HepG2 (cell line): ENCODE results near the gene TRAPPC12. TPM values are rescaled to one million over a fixed set of nuclear protein-coding genes. Genes with fewer than 3 reads are reported as not detected.
"Not testable (repeated sequence)": the region's sequence is repeated elsewhere in the genome, so short reads cannot be mapped to it uniquely, and the experiment has no call there.

Experiments
- ATAC-seq: fragments of 200-7000 bp; cut with Tn5 transposase; 3 replicates; pipeline ENCODE4 v1.9.1; 2020; ENCODE audit warnings: mild to moderate bottlenecking, moderate library complexity
- BruUV-seq: library from RNA; stranded (reverse); fragments of 400-500 nt; replicated peaks from 2 replicates; lab custom pipeline; 2021; lab: Mats Ljungman, UMichigan
- CTCF ChIA-PET: fragments of 300-600 bp; formaldehyde crosslinking; extraction: SDS; loops from one replicate; lab custom pipeline; 2021; ENCODE audit warnings: low total read pairs, inconsistent platforms, low intra/inter-chr PET ratio; lab: Yijun Ruan, JAX
- POLR2A ChIA-PET: fragments of 350-600 bp; sonication (Branson Sonifier 250); formaldehyde crosslinking; loops from one replicate; lab custom pipeline; 2020; ENCODE audit warnings: antibody characterized with exemption, inconsistent platforms; lab: Yijun Ruan, JAX
- DNase-seq: peaks from one replicate; pipeline ENCODE4 v3.0.0-alpha.2; 2015; ENCODE audit warnings: low spot score
- FAIRE-seq: peaks from 3 replicates; lab custom pipeline; 2011; peaks lifted over from hg19 to GRCh38; lab: Jason Lieb, UNC
- H2AFZ ChIP-seq: one replicate; pipeline ENCODE4 v1.6.1; 2011; ENCODE audit warnings: low read length, inconsistent platforms
- H3K27ac ChIP-seq: fragments of 300-600 bp; 3 replicates; pipeline ENCODE4 v1.8.0; 2011; ENCODE audit warnings: mixed run types, mild to moderate bottlenecking, mixed read lengths, low read length, inconsistent platforms; ENCODE audit not compliant: insufficient read depth; ENCODE audit errors: extremely low read length
- H3K27me3 ChIP-seq, 2 experiments: fragments of 200-600 bp in 1 of 2; 2 replicates in 1 of 2; 3 replicates in 1 of 2; pipeline versions ENCODE4 v1.6.0 to v1.8.0; 2011; ENCODE audit warnings: low read length in 2 of 2, mild to moderate bottlenecking in 2 of 2, moderate library complexity in 2 of 2, inconsistent platforms in 1 of 2; ENCODE audit not compliant: insufficient read depth in 2 of 2, control insufficient read depth in 1 of 2
- H3K36me3 ChIP-seq, 2 experiments: fragments of 200-600 bp in 1 of 2; replicated peaks in 1 of 2; 2 replicates in 1 of 2; 3 replicates in 1 of 2; pipeline versions ENCODE4 v1.5.1 to v1.8.0; 2011; ENCODE audit warnings: low read length in 2 of 2, inconsistent platforms in 1 of 2; ENCODE audit not compliant: insufficient read depth in 2 of 2, control insufficient read depth in 1 of 2
- H3K4me1 ChIP-seq: 2 replicates; pipeline ENCODE4 v1.5.1; 2012; ENCODE audit warnings: low read length, inconsistent platforms; ENCODE audit not compliant: insufficient read depth
- H3K4me2 ChIP-seq: 2 replicates; pipeline ENCODE4 v1.6.0; 2011; ENCODE audit warnings: low read depth, low read length, inconsistent platforms
- H3K4me3 ChIP-seq, 3 experiments: fragments of 200-600 bp in 1 of 3; sonication (generic), shearing (Covaris generic) in 1 of 3; replicated peaks in 1 of 3; 2 replicates each; pipeline ENCODE4 v1.5.1; 2011 to 2016; ENCODE audit warnings: low read length in 3 of 3, inconsistent platforms in 2 of 3, low read depth in 2 of 3, mild to moderate bottlenecking in 2 of 3, control low read depth in 1 of 3, mixed read lengths in 1 of 3; ENCODE audit not compliant: insufficient read depth in 1 of 3
- H3K79me2 ChIP-seq: one replicate; pipeline ENCODE4 v1.6.1; 2011; ENCODE audit warnings: low read length, inconsistent platforms; ENCODE audit not compliant: insufficient read depth
- H3K9ac ChIP-seq: 2 replicates; pipeline ENCODE4 v1.6.0; 2011; ENCODE audit warnings: mild to moderate bottlenecking, low read depth, low read length, inconsistent platforms; ENCODE audit not compliant: insufficient read depth
- H3K9me3 ChIP-seq: 2 replicates; pipeline ENCODE4 v1.5.1; 2012; ENCODE audit warnings: mild to moderate bottlenecking, low read length
- H4K20me1 ChIP-seq: 2 replicates; pipeline ENCODE4 v1.6.0; 2011; ENCODE audit warnings: inconsistent platforms, mild to moderate bottlenecking, low read length, moderate library complexity; ENCODE audit not compliant: insufficient read depth
- ASH2L ChIP-seq: fragments of 300-600, 200-600 bp; sonication (generic); IDR thresholded peaks from 2 replicates; pipeline ENCODE4 v1.7.0; 2017; ENCODE audit warnings: low read depth, mild to moderate bottlenecking, moderate library complexity, mixed read lengths, low read length; ENCODE audit not compliant: insufficient read length
- IRX3 ChIP-seq: sonication (generic); formaldehyde crosslinking; IDR thresholded peaks from 2 replicates; pipeline ENCODE4 v1.8.1; 2023; ENCODE audit warnings: mild to moderate bottlenecking, low read depth, missing genetic modification reagents, borderline replicate concordance
- NFE2L2 ChIP-seq: fragments of 150-350 bp; IDR thresholded peaks from 2 replicates; pipeline ENCODE4 v1.6.1; 2014; ENCODE audit warnings: low read length
- NR0B2 ChIP-seq: sonication (generic); formaldehyde crosslinking; IDR thresholded peaks from 2 replicates; pipeline ENCODE4 v1.4.0; 2020; ENCODE audit warnings: mild to moderate bottlenecking, missing genetic modification reagents
- PLRG1 ChIP-seq: fragments of 450-650 bp; conservative IDR thresholded peaks from 2 replicates; pipeline ENCODE4 v1.6.1; 2016
- RAD21 ChIP-seq: fragments of 450-650 bp; formaldehyde crosslinking; IDR thresholded peaks from 2 replicates; pipeline ENCODE4 v1.5.0; 2020; ENCODE audit warnings: mild to moderate bottlenecking
- RFX3 ChIP-seq: IDR thresholded peaks from 2 replicates; pipeline ENCODE4 v1.6.1; 2016; ENCODE audit warnings: missing biosample characterization, missing genetic modification reagents
- SETDB1 ChIP-seq: sonication (generic); formaldehyde crosslinking; IDR thresholded peaks from 2 replicates; pipeline ENCODE4 v1.5.1; 2020; ENCODE audit warnings: missing genetic modification reagents, mild to moderate bottlenecking, borderline replicate concordance
- YEATS4 ChIP-seq: sonication (generic); formaldehyde crosslinking; IDR thresholded peaks from 2 replicates; pipeline ENCODE4 v1.4.0; 2020; ENCODE audit warnings: missing genetic modification reagents, borderline replicate concordance
- ZFAT ChIP-seq: sonication (generic); formaldehyde crosslinking; conservative IDR thresholded peaks from 2 replicates; pipeline ENCODE4 v1.8.1; 2023; ENCODE audit warnings: missing genetic modification reagents, inconsistent platforms
- ZMYM3 ChIP-seq: sonication (generic); formaldehyde crosslinking; IDR thresholded peaks from 2 replicates; pipeline ENCODE4 v1.5.1; 2020; ENCODE audit warnings: mild to moderate bottlenecking, missing genetic modification reagents
- ZNF207 ChIP-seq: fragments of 450-650 bp; IDR thresholded peaks from 2 replicates; pipeline ENCODE4 v1.6.1; 2016; ENCODE audit warnings: antibody characterized with exemption, borderline replicate concordance
- ZNF781 ChIP-seq: sonication (generic); formaldehyde crosslinking; IDR thresholded peaks from 2 replicates; pipeline ENCODE4 v1.5.1; 2020; ENCODE audit warnings: borderline replicate concordance, mild to moderate bottlenecking, missing genetic modification reagents; ENCODE audit errors: not compliant biosample characterization
- ZSCAN5A ChIP-seq: sonication (generic); formaldehyde crosslinking; IDR thresholded peaks from 2 replicates; pipeline ENCODE4 v1.8.0; 2022; ENCODE audit warnings: mild to moderate bottlenecking, missing genetic modification reagents, borderline replicate concordance
- WGBS: methylation state at CpG from one replicate; pipeline ENCODE4 v1.1.6; 2017; ENCODE audit warnings: low lambda C conversion rate; 5-methylcytosine and 5-hydroxymethylcytosine counted together
- in situ Hi-C: cut with HindIII; loops from 2 replicates; pipeline ENCODE4 v1.10.0; 2017; ENCODE audit warnings: low pct_unique_long_range_greater_than_20kb; ENCODE audit not compliant: extremely low pct_ligation_motif_present
- intact Hi-C: fragments of 100-400 bp; cut with micrococcal nuclease; formaldehyde crosslinking; loops from one replicate; pipeline ENCODE4 v1.10.0; 2022; ENCODE audit not compliant: unreplicated experiment
- polyA plus RNA-seq, 8 experiments: library from polyadenylated mRNA; depleted of rRNA in 3 of 8; stranded (reverse) in 7 of 8; unstranded in 1 of 8; fragments of >200 nt; fragmentation: Illumina TruSeq in 4 of 8; extraction: Trizol in 4 of 8; gene quantifications; 2 replicates each; pipeline versions ENCODE4 v1.2.1 to v1.2.3, GENCODE V29; 2011 to 2016; ENCODE audit warnings: low read depth in 4 of 8, missing spikeins in 1 of 8, mixed read lengths in 1 of 8; ENCODE audit not compliant: insufficient read depth in 1 of 8
- total RNA-seq, 5 experiments: library from RNA; depleted of rRNA; stranded (reverse); fragments of >200 nt; fragmentation: Illumina TruSeq; extraction: Trizol; gene quantifications; 2 replicates each; pipeline ENCODE4 v1.2.3, GENCODE V29; 2016; ENCODE audit warnings: low read depth in 1 of 5

TRAPPC12 gene
- total and polyA plus RNA-seq, 2 of the 13 experiments (the other 11 are each of a cell fraction or from before 2014, with no cell fraction given) = 46.4 to 97.7 TPM

- TF ChIP-seq ZNF781 (CRISPR knock-in tag) (no peak), NR0B2 (CRISPR knock-in tag) (no peak), RAD21 (CRISPR knock-in tag) (no peak), NFE2L2 (no peak)
These were observed 23.4 kb upstream of the TRAPPC12 start (continued) for GRCh38 chr2:3355951-3356569.

- no peak for ATAC-seq
- no peaks in the 10 kb centered on the region for H3K9me3 ChIP-seq
- ChIA-PET CTCF (no interaction called here), POLR2A (no interaction called here)
- TF ChIP-seq ZFAT (no peak), ASH2L (no peak), YEATS4 (no peak), ZMYM3 (CRISPR knock-in tag) (no peak), SETDB1 (CRISPR knock-in tag) (no peak), ZSCAN5A (CRISPR knock-in tag) (no peak), PLRG1 (no peak), ZNF207 (no peak), RFX3 (CRISPR knock-in tag) (no peak), IRX3 (CRISPR knock-in tag) (no peak)
- no peaks in the 10 kb centered on the region for H4K20me1 ChIP-seq
- no peak overlapping the region for H3K4me2 ChIP-seq
- no peak for FAIRE-seq
- H3K79me2 ChIP-seq = peaks cover 48% of the 10 kb centered on the region
- in situ Hi-C loops = no loop called here
- WGBS = 100% methylated on average over 2 of the region's 2 CpGs
- no peak overlapping the region for H3K27ac ChIP-seq
- no peak overlapping the region for H3K9ac ChIP-seq
- H3K4me1 ChIP-seq = no peaks in the 10 kb centered on the region
- H2AFZ ChIP-seq = no peak overlapping the region
- DNase-seq = no peak
- BruUV-seq = no TSS peak
- intact Hi-C loops = no loop called here
- H3K36me3 ChIP-seq = peaks cover 5 to 24% of the 10 kb centered on the region in 2 experiments
- H3K4me3 ChIP-seq = no peak overlapping the region
- no peaks in the 10 kb centered on the region for H3K27me3 ChIP-seq
These were observed 22.7 kb upstream of the TRAPPC12 start for GRCh38 chr2:3356799-3357198.

- H3K27me3 ChIP-seq, H3K9me3 ChIP-seq, H3K4me1 ChIP-seq, in situ Hi-C loops, POLR2A ChIA-PET, intact Hi-C loops, H3K9ac ChIP-seq, H3K4me2 ChIP-seq, FAIRE-seq, BruUV-seq, H2AFZ ChIP-seq, ATAC-seq, H3K4me3 ChIP-seq, H4K20me1 ChIP-seq, H3K27ac ChIP-seq, CTCF ChIA-PET, DNase-seq: not testable (repeated sequence)
- H3K79me2 ChIP-seq = peaks cover 53% of the 10 kb centered on the region
- peaks cover 5 to 21% of the 10 kb centered on the region in 2 experiments for H3K36me3 ChIP-seq
- over 99% methylated on average over 2 of the region's 2 CpGs for WGBS
These were observed 22.0 kb upstream of the TRAPPC12 start for GRCh38 chr2:3357446-3357845.
